ENCODE results near the gene KCNN2. TPM values are rescaled to one million over a fixed set of nuclear protein-coding genes. Genes with fewer than 3 reads are reported as not detected.

Gene KCNN2
- total RNA-seq, 1 experiment from 2014 or later: 11.9 TPM

GRCh38 chr5:114458726-114459125, 96.9 kb downstream of the KCNN2 start:
- peaks cover 46% of the 10 kb centered on the region for H3K4me1 Mint-ChIP-seq

GRCh38 chr5:114467171-114467570, 105.3 kb downstream of the KCNN2 start:
- no peak for DNase-seq (ENCODE audit: low spot score)
- peak overlapping the region; percentile 50 for H3K27ac Mint-ChIP-seq
- ChIA-PET CTCF (no interaction called here), POLR2A (no interaction called here)
- H3K27me3 Mint-ChIP-seq (ENCODE audit: low read depth): no peaks in the 10 kb centered on the region
- peaks cover 5% of the 10 kb centered on the region for H3K36me3 Mint-ChIP-seq
- peaks cover 20% of the 10 kb centered on the region for H3K4me1 Mint-ChIP-seq
- no peak overlapping the region for H3K4me3 Mint-ChIP-seq
- H3K9me3 Mint-ChIP-seq: no peaks in the 10 kb centered on the region
- TF ChIP-seq E2F5 (CRISPR knock-in tag; IDR thresholded peaks at IDR 0.05): no peak
- TF ChIP-seq ETV6 (CRISPR knock-in tag; IDR thresholded peaks at IDR 0.05): no peak
- TF ChIP-seq FOXP1 (CRISPR knock-in tag; IDR thresholded peaks at IDR 0.05; ENCODE audit: borderline replicate concordance): no peak
- TF ChIP-seq AFF4 (CRISPR knock-in tag; IDR thresholded peaks at IDR 0.05; ENCODE audit: borderline replicate concordance): no peak
- TF ChIP-seq ZNF512 (CRISPR knock-in tag; IDR thresholded peaks at IDR 0.05; ENCODE audit: borderline replicate concordance): no peak
- TF ChIP-seq MAX (CRISPR knock-in tag; IDR thresholded peaks at IDR 0.05): no peak
- TF ChIP-seq ZNF219 (CRISPR knock-in tag; IDR thresholded peaks at IDR 0.05; ENCODE audit: borderline replicate concordance): no peak
- no peak for ATAC-seq

More at GRCh38 chr5:114458726-114459125, 96.9 kb downstream of the KCNN2 start:
- peak; percentile 60 for ATAC-seq
- no peaks in the 10 kb centered on the region for H3K9me3 Mint-ChIP-seq
- 0 out of 2 replicates have a peak overlapping the region, but pooled peaks have one; percentile 5 for H3K27ac Mint-ChIP-seq
- H3K4me3 Mint-ChIP-seq: no peak overlapping the region
- no peak for DNase-seq (ENCODE audit: low spot score)
- H3K36me3 Mint-ChIP-seq: peaks cover 2% of the 10 kb centered on the region
- ChIA-PET POLR2A (no interaction called here), CTCF (interaction anchor here (1.6 kb wide), 1 partner anchor 9 kb away, joined by 4 read pairs; no protein-coding TSS in a partner anchor)
- no peaks in the 10 kb centered on the region for H3K27me3 Mint-ChIP-seq (ENCODE audit: low read depth)
- TF ChIP-seq EMX1 (CRISPR knock-in tag; IDR thresholded peaks at IDR 0.05) (no peak), MAX (CRISPR knock-in tag; IDR thresholded peaks at IDR 0.05) (no peak), NR3C1 (CRISPR knock-in tag; conservative IDR thresholded peaks at IDR 0.05; ENCODE audit: low read depth) (no peak), TEAD1 (CRISPR knock-in tag; IDR thresholded peaks at IDR 0.05) (no peak), ZNF425 (CRISPR knock-in tag; conservative IDR thresholded peaks at IDR 0.05) (no peak), ELF4 (CRISPR knock-in tag; IDR thresholded peaks at IDR 0.05; ENCODE audit: low read depth) (no peak), GRHL2 (CRISPR knock-in tag; IDR thresholded peaks at IDR 0.05; ENCODE audit: insufficient replicate concordance, severe bottlenecking) (no peak), ZNF232 (CRISPR knock-in tag; IDR thresholded peaks at IDR 0.05) (no peak)
